Cardiac muscle cell (in vitro differentiated cells and primary cell): ENCODE results near the gene ZSCAN25. TPM values are rescaled to one million over a fixed set of nuclear protein-coding genes. Genes with fewer than 3 reads are reported as not detected.

Experiments
- DNase-seq, 2 donors: peaks; one replicate each; pipeline versions ENCODE4 v3.0.0 to v3.0.0-alpha.2; 2010 to 2017; ENCODE audit warnings: low read depth in 1 of 2, low spot score in 1 of 2
- H3K27ac ChIP-seq: fragments of 200-600 bp; sonication (generic); 2 replicates; pipeline ENCODE4 v1.5.1; 2016
- H3K27me3 ChIP-seq: fragments of 200-600 bp; sonication (generic); 2 replicates; pipeline ENCODE4 v1.6.0; 2016; ENCODE audit warnings: control low read depth
- H3K36me3 ChIP-seq: fragments of 200-600 bp; sonication (generic); 2 replicates; pipeline ENCODE4 v1.5.1; 2016; ENCODE audit warnings: control low read depth
- H3K4me1 ChIP-seq: fragments of 200-600 bp; sonication (generic); 2 replicates; pipeline ENCODE4 v1.8.1; 2017; ENCODE audit warnings: low read depth, mild to moderate bottlenecking, mixed run types
- H3K4me3 ChIP-seq: fragments of 200-600 bp; sonication (generic); 2 replicates; pipeline ENCODE4 v1.5.1; 2016; ENCODE audit warnings: mild to moderate bottlenecking
- H3K9me3 ChIP-seq: fragments of 200-600 bp; sonication (generic); 2 replicates; pipeline ENCODE4 v1.5.1; 2017; ENCODE audit warnings: low read depth, mild to moderate bottlenecking, control low read depth
- CTCF ChIP-seq: IDR thresholded peaks from 2 replicates; pipeline ENCODE4 v1.5.1; 2012; ENCODE audit warnings: low read depth, mild to moderate bottlenecking, low read length
- polyA plus RNA-seq: library from polyadenylated mRNA; unstranded; fragments of >200 nt; fragmentation: Nextera tagmentation; extraction: Ambion mirVana; gene quantifications from 2 replicates; pipeline ENCODE4 v1.2.1, GENCODE V29; 2016
- total RNA-seq: library from RNA; depleted of rRNA; stranded (reverse); fragments of >200 nt; gene quantifications from 2 replicates; pipeline ENCODE4 v1.2.3, GENCODE V29; 2016

ZSCAN25 gene
- total and polyA plus RNA-seq, 2 experiments from 2014 or later = 13.8 to 22.8 TPM

DNA sequence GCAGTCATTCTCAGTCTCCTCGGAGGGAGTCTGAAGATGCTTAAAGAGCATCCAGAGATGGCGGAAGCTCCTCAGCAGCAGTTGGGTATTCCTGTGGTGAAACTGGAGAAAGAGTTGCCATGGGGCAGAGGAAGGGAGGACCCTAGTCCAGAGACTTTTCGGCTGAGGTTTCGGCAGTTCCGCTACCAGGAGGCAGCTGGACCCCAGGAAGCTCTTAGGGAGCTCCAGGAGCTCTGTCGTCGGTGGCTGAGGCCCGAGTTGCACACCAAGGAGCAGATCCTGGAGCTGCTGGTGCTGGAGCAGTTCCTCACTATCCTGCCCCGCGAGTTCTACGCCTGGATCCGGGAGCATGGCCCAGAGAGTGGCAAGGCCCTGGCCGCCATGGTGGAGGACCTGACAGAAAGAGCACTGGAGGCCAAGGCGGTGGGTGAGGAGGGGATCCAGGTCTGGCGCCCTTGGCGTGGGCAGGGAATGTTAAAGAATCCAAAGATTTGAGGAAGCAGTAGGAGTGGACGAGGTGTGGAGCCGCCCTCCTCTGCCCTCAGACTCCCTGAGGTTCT lies 2.9 kb downstream of the ZSCAN25 start:
- H3K27me3 ChIP-seq = no peaks in the 10 kb centered on the region
- no peaks in the 10 kb centered on the region for H3K4me1 ChIP-seq
- no peak for DNase-seq
- no peak overlapping the region for H3K27ac ChIP-seq
- no peak overlapping the region for H3K4me3 ChIP-seq
- H3K36me3 ChIP-seq = peaks cover 50% of the 10 kb centered on the region
- H3K9me3 ChIP-seq = no peaks in the 10 kb centered on the region
- no peak for TF ChIP-seq CTCF

GRCh38 chr7:99621271-99621670 lies 4.5 kb downstream of the ZSCAN25 start:
- no peak overlapping the region for H3K27ac ChIP-seq
- TF ChIP-seq CTCF = no peak
- no peaks in the 10 kb centered on the region for H3K4me1 ChIP-seq
- no peaks in the 10 kb centered on the region for H3K9me3 ChIP-seq
- no peaks in the 10 kb centered on the region for H3K27me3 ChIP-seq
- no peak for DNase-seq
- H3K36me3 ChIP-seq = peaks cover 64% of the 10 kb centered on the region
- H3K4me3 ChIP-seq = no peak overlapping the region

- no peak for DNase-seq
- H3K9me3 ChIP-seq = no peaks in the 10 kb centered on the region
- H3K27me3 ChIP-seq = no peaks in the 10 kb centered on the region
- H3K36me3 ChIP-seq = peaks cover 75% of the 10 kb centered on the region
- no peak overlapping the region for H3K4me3 ChIP-seq
- no peak for TF ChIP-seq CTCF
- H3K4me1 ChIP-seq = no peaks in the 10 kb centered on the region
- H3K27ac ChIP-seq = no peak overlapping the region
Observed at GRCh38 chr7:99622596-99622995, 5.8 kb downstream of the ZSCAN25 start.

DNA sequence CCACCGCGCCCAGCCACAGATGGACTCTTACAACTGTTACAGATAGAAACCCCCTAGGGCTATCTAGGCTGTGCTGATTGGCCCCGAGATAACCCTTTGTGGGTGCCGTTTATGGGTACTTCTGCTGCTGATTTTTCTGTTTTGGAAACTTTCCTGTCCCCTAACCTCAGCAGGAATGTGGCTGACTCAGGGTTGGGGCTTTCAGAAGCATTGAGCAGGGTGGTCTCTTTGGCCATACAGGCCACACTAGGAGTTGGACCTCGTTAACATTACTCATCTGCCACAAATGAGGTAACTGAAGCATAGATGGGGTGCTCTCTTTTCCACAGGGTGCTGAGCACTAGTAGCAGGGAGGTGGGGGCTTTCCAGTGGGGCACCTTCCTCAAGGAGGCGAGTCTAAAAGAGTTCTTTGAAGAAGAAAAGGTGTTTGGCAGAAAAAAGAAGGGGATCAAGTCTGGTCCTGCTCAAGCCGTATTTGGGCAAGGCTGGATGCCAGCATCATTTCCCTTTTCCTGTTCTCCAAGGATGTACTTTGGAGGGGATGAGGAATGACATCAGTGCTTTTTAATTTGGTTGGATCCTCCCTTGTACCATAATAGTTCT lies 6.4 kb downstream of the ZSCAN25 start:
- Histone ChIP-seq H3K4me1 (no peaks in the 10 kb centered on the region), H3K9me3 (no peaks in the 10 kb centered on the region), H3K36me3 (peaks cover 81% of the 10 kb centered on the region), H3K27me3 (no peaks in the 10 kb centered on the region), H3K4me3 (no peak overlapping the region), H3K27ac (no peak overlapping the region)
- TF ChIP-seq CTCF = no peak
- DNase-seq = no peak

GRCh38 chr7:99623702-99624447 lies 7.1 kb downstream of the ZSCAN25 start:
- Histone ChIP-seq H3K27ac (no peak overlapping the region), H3K36me3 (peaks cover 76% of the 10 kb centered on the region), H3K4me1 (no peaks in the 10 kb centered on the region), H3K9me3 (no peaks in the 10 kb centered on the region), H3K27me3 (no peaks in the 10 kb centered on the region), H3K4me3 (no peak overlapping the region)
- DNase-seq = no peak
- TF ChIP-seq CTCF = no peak
